Limb (tissue), 2 donors: Measurements from ENCODE around the gene CCDC102A.

Source experiments
- DNase-seq, 2 donors: peaks; one replicate each; pipeline ENCODE4 v3.0.0-alpha.2; 2016; ENCODE audit errors: extremely low spot score in 2 of 2

CCDC102A gene

DNA sequence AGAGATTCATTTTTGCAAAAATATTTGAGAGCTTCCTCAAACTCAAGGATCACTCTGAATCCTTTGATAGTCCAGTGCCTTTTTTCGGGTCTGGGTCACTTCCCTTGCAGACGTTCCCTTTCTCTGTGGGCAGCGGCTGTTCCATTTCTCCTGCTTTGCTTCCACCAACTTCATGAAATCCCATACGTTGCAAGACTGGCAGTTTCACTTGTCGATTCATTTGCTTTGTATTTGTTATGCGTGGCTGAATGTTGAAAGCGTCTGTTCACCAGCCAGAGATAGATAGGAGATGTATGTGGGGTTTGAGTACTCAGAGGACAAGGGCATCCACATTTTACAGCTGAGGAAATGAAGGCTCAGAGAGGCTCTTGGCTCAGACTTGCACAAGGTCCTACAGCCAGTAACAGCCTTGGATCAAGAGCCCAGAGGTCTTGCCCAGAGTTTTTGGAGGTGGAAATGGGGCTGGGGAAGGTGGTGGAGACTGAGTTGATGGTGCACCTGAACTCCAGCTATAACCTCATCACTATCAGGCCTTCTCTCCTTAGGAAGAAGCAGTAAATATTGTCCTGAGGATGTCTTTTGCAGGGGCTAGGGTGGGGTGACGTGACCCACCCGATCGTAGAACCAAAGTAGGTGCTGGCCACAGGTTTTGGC lies 1.3 kb upstream of the CCDC102A start:
- no peak for DNase-seq

DNA sequence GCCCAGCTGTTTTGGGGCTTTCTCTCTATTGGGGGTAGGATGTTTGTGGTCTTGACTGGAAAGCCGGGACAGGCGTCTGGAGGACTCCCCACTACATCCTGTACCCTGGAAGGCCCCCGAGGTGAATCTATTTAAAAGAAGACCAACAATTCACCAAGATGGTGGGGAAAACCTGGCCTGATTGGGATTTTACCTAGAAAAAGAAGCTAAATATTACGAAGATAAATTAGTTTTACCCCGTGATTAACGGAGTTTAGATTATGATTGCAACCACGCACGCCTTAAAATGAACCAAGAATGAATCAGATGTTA lies 779 bp upstream of the CCDC102A start:
- no peak for DNase-seq

DNA sequence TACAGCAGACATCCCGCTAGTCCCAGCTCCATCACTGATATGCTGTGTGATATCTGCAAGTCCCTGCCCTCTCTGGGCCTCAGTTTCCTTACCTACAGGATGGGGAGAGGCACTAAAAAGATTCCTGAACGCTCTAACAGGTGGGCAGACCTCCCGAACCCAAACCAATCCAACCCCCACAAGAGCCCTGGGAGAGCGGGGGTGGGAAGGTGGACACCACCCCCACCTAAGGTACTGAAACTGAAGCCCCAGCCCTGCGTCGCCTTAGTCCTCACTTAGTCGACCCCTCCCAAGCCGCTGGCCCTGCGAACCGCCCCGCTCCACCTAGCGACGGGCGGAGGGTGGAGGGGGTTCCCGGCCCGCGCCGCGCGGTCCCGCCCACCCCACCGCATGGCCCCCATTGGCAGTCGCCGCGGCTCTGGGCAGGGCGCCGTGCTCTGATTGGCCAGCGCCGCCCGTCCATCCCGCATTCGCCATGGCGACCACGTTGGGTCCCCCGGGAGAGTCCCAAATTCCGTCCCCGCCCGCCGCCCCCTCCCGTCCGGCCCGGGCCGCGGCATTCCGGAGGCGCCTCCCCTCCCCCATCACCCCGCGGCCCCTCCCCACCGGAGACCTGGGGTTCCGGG lies 578 bp downstream of the CCDC102A start:
- peak; percentile 93 to 97 for DNase-seq

DNA sequence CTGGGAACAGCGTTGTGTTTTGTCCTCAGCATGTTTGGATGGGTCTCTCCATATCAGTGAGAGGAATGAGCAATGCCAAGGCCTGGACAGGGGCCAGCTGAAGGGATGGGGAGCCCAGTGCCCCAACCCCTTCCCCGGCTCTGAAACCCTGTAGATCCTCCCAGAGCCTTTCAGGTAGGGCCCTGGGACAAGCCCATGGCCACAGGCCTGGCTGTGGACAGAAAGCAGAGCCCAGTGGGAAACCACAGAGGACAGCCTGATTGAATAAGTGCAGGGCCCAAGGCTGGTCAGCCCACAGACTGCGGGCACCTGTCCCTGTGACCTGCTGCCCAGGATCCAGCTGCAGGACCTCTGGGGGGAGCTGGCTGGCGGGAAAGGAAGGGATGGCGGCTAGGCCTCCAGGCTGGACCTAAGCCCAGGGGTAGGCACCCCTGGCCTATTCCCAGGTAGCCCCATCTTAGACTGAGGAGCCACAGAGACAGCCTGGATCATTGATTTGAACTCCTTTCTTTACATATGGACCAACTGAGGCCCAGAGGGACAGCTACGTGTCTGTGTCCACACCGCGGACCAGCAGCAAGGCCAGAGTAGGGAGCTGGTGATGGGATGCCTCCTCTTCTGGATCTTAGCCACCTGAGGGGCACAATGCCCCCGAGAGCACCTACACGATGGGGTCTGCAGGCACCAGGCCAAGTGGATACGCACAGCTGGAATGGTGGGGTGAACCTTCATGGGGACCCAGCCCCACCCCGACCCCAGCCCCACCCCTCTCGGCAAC lies 1.3 kb downstream of the CCDC102A start:
- peak in 1 of 2 donors; percentile 55 for DNase-seq

DNA sequence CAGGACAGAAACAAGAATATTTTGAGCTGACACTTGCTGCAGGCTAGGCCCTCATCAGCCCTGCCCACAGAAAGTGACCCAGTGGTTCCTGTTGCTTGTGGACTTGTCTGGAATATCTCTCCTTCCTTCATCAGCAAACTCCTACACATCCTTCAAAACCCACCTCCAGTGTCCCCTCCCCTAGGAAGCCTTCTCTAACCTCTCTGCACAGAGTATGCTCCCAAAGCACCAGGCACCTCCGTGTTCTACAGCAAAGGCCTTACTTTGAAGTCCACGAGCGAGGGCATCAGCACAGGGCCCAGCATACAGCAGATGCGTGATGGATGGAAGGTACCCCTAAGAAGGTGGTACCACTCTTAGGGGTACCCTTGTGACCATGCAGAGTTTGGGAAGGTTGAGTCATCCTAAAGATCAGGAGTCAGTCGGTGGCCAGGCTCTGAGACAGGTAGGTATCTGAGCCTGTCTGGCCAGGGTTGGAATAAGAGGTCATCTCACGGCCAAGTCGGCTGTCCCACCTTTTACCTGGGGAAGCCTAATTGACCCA lies 2.0 kb downstream of the CCDC102A start:
- no peak for DNase-seq

DNA sequence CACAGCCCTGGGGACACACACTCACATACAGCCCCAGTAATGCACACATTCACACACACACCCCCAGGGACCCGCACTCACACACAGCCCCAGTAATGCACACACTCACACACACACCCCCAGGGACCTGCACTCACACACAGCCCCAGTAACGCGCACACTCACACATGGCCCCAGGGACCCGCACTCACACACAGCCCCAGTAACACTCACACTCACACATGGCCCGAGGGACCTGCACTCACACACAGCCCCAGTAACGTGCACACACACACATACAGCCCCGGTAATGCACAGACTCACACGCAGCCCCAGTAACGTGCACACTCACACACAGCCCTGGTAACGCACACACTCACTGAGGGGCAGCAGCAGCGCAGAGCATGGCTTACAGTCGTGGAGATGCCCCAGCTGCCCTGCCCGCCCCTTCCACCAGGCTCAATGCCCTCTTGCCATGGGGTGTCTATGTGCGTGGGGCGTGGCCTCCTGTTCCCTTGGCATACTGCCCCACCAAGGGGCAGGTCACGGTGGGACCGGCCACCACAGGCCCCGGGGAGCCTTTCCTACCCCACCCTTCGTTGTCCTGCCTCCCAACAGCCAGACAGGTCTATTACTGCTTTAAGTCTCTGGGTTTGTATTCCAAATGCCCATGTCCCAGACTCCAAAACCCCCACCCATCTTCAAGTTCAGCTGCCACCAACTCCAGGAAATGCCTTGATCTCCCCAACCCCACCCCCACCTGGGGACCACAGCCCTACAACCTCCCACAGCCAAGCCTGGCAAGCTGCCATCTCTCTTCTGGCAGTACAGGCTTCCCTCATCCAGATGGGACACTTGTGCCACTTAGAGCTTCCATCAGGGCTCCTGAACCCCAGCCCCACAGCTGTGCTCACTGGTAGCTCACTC lies 2.7 kb downstream of the CCDC102A start:
- DNase-seq = no peak

DNA sequence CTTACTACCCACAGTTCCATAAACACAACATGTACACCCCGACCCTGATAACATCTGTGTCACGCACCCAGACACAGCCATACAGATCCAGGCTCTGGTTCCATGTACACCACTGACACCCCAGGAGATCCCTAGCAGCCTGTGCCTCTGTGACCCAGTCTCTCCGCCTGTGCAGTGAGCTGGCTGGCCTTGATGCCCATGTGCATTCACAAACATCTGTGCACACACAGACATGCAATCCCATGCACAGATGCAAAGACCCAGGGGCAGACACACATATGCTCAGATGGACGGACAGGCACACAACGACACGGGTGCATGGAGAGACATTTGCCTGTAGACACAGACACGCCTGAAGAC lies 4.1 kb downstream of the CCDC102A start:
- no peak for DNase-seq

DNA sequence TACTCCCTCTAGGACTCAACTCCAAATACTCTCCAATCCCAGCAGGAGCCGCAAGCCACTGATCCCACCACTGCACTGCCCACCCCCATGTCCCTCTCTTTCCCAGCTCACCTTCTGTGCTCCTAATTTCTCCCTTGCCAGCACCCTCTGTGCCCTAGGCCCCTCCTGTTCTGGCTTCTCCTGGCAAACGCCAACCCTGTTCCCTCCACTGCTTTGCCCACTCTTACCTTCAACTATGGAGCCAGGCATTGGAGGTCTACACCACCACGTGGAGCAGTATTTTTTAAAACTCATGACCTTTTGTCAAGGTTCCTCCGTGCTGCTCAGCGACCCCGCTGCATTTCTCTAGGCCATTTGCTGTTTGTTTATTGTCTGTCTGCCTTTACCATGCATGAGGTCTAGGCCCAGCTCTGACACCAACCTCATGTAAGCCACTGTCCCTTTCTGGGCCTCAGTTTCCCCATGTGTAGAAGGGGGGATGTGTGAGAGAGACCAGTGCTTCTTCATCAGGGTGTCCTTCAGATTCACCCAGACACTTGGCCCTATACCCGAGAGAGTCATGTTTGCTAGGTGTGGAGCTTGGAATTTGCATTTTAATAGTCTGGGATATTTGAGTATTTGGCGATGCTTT lies 4.6 kb downstream of the CCDC102A start:
- no peak for DNase-seq

DNA sequence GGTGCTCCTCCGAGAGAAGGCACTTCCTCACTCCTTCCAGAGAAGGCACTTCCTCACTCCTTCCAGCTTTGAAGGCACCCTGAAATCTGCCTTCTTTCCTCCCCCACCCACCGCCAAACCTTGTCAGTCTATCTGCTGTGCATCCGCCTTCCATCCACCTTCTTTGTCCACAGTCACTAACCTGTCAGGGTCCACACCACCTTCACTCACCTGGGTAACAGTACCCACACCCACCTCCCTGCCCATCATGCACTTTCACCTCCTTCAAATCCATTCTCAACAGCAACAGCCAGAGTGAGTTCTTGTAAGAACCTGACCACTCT lies 5.2 kb downstream of the CCDC102A start:
- DNase-seq = no peak

DNA sequence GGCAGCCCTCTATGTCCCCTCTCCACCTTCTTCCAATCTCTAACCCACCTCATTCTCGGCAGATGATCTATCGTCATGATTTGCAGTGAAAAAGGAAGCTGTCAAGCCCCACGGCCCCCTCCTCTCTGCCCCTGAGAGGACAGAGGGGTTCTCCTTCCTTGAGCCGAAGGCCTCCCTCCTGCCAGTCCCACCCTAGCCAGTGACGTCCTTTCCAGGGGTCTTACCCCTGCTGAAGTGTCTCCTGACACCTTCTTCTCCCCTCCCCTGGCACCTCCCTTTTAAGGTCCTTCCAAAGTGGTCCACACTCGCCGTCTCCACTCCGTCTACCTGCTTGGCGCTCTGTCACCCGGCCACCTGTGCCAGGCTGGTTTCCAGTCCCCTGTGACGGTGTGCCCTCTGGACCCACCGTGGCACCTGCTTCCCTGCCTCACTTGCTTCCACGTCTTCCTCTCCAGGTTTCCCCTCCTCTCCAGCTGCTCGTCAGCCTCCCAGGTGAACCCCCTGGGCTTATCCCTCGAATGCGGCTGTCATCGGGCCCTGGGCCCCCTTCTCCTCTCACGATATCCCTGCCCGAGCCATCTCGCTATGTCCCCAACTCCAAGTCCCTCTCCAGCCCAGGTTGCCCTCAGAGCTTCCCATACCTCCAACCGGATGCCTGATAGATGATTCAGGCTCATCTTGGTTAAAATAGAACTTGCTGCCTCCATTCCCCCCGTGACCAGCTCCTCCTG lies 5.7 kb downstream of the CCDC102A start:
- peak in 1 of 2 donors; percentile 18 for DNase-seq

DNA sequence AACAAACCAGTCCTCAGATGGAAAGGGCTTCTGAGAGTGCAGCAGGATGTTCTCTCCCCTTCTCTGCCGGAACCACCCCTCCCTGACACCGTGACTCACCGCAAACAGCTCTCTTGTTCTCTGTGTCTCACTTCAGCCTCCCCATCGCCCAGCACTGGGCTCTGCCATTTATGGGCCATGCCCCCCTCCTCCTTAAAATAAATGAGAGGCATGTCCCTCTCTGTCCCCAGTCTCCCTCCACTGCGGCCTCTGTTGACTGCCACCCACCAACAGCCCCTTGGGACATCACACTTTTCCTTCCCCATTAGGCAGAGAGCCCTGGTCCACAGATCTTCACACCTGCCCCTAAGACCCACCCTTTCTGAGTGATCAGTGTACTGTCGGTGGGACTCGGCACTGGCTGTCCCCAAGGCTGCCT lies 6.3 kb downstream of the CCDC102A start:
- DNase-seq = peak in 1 of 2 donors; percentile 33

DNA sequence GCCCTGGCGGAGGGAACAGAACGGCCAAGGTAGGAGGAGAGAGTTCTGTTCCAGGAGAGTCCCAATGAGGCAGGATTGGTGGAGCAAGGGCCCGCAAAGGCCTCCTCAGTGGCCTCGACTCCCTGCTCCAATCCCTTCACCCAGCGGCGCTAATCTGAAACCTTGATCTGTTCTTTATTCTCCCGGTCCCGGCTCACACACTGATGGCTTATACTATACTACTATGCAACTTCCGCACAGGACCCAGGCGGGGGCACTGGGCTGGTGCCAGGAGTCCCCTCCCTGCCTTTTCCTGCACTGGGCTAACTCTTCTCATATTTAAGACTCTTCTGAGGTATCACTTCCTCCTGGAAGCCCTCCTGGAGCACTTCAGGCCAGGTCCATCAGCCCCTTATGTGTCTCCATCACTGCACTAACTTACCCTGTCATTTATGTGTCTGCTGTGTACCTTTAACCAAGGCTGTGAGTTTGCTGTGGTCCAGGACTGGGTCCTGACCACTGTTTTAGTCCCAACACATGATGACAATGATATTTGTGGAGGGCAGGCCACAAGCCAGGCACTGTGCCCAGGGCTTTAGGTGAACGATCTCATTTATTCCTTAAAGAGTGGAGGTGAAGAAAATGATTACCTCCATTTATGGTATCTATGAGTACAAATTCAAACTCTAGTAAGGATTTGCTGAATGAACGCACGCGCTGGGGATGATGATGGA lies 6.8 kb downstream of the CCDC102A start:
- peak in 1 of 2 donors; percentile 37 for DNase-seq

DNA sequence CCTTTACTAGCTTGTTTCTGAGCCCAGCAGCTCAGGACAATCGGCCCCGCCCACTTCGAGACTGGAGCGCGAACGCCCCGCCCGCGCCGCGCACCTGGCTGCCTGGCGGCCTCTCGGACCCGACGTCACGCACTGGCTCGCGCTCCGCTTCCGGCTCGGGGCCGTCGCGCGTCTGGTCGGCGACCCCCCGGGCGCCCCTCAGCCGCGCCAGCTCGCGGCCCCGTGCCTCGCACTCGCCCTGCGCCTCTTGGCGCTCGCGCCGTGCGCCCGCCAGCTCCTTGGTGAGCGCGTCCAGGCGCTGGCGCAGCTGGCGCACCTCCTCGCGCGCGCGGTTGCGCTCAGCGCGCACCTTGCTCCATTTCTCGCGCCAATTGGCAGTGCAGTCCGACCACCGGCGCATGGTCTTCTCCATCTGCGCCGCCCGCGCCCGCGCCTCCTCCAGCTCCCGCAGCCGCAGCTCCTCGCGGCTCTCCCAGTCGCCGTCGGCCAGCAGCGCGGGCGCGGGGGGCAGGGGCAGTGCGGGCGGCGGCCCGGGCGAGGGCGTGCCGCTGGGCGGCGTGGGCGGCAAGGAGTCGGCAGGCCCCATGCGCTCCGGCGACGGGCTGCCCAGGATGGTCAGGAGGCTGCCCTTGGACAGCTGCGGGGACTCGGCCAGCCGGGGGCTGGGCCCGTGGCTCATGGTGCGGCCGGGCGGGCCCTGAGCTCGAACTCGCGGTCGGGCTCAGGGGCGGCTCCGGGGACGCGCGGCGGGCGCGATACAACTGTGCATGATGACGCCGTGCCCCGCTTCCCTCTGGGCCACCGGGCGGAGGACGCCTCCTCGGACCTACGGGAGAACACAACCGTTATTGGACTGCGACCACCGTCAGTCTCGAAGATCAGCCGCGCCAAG lies 7.6 kb downstream of the CCDC102A start:
- DNase-seq = peak in 1 of 2 donors; percentile 64

DNA sequence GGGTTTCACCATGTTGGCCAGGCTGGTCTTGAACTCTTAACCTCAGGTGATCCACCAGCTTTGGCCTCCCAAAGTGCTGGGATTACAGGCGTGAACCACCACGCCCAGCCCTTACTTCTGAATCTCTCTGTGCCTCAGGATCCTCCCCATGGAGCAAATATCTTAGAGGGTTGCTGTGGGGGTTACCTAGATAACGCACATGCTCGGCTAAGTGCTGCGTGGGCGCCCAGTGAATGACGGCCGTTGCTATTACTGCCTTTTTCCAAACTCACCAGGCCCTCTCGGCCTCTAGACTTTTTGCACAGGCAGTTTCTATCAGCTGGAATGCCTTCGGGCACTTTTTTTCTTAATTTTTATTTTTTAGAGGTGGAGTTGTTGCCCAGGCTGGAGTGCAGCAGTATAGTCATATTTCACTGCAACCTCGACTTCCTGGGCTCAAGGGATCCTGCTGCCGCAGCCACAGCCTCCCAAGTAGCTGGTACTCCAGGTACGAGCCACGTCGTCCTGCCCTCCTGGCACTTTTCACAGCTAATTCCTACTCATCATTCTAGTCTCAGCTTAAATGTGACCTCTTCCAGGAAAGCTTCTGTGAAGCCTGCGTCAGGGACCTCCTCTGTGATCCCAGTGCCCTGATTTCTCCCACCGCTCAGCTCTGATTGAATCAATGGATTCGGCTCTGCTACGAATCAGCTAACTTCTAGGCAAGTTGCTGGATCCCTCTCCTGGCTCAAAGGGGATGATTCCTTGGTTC lies 8.6 kb downstream of the CCDC102A start:
- no peak for DNase-seq

DNA sequence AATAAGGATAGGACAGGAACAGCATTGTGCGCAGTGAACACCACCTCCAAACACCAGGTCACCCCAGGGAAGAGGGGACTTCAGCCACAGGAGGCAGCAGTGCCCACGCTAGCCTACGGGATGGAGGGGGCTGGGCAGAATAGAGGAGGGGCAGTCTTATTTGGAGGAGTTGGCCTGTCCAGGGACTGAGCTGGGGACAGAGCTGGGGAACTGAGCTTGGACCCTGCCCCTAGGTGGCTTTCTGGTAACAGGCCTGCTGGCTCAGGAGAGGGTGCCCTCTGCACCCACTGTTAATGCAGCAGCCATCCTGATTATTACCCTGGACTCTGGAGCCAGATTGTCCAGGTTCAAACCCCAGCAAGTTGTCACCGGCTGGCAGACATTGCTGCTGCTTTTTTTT lies 9.3 kb downstream of the CCDC102A start:
- DNase-seq = no peak

DNA sequence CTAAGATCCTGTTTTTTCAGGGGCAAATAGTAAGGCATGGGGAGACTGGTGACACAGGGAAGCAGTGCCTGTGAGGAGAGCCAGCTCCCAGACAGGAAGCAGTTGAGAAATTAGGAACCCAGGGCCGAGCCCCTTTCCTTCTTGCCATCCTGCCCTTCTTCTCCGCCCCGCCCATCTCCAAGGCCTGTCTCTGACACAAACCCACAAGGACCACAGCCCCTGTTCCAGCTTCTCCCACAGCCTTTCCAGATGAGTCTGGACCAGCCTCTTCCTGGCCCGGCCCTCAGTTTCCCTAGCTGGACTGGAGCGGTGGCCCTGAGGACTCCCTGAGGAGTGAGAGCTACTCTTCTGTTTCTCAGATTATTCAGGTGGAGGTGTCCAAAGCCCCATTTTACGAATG lies 9.9 kb downstream of the CCDC102A start:
- no peak for DNase-seq

DNA sequence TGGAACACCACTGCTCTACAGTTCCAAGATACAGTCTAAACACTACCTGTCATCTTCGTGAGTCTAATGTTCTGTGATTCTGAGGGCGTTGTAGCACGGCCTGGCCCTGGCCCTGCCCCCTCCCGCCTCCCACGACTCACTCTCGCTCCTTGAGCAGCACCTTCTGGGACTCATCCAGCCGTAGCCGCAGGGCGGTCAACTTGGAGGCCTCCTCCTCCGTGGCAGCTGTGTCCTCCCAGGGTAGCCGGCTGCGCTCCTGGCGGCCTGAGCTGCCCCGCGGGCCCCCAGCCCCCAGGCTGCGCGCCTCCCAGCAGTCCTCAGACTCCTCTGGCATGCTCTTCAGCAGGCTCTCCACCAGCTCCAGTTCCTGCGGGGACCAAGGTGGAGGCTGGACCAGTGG lies 10.6 kb downstream of the CCDC102A start:
- no peak for DNase-seq

DNA sequence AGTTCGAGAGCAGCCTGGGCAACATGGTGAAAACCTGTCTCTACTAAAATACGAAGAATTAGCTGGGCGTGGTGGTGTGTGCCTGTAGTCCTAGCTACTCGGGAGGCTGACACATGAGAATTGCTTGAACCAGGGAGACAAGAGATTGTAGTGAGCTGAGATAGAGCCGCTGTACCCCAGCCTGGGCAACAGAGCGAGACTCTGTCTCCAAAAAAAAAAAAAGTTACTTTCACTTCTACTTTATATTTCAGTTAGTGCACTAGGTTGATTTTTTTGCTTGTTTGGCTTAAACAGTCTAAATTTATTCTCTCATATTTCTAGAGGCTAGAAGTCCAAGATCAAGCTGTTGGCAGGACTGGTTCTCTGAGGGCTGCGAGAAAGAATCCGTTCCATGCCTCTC lies 13.4 kb downstream of the CCDC102A start:
- DNase-seq = no peak
